ENCODE results near the gene RAB37. TPM values are rescaled to one million over a fixed set of nuclear protein-coding genes. Genes with fewer than 3 reads are reported as not detected.

The RAB37 gene
- polyA plus RNA-seq, 1 experiment: 0.21 TPM

DNA sequence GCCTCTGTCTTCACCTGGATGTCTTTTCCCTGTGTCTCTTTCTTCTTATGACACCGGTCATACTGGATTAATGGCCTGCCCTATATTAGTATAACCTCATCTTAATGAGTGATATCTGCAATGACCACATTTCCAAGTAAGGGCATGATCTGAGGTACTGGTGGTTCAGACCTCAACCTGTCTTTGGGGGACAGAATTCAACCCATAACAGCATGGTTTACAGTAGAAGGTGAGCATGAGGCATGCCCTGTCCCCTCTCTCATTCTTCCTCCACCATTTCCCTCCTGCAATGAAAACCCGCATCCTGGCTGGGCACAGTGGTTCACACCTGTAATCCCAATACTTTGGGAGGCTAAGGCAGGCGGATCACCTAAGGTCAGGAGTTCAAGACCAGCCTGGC, 2.8 kb upstream of the RAB37 start:
- no peak overlapping the region for H3K27ac ChIP-seq (ENCODE audit: low read depth, low read length)
- no peak for DNase-seq (ENCODE audit: low read depth, low spot score)
- H3K9me3 ChIP-seq (ENCODE audit: control insufficient read depth, insufficient read depth, low read length): peaks cover 10% of the 10 kb centered on the region
- TF ChIP-seq, protein P1, sequence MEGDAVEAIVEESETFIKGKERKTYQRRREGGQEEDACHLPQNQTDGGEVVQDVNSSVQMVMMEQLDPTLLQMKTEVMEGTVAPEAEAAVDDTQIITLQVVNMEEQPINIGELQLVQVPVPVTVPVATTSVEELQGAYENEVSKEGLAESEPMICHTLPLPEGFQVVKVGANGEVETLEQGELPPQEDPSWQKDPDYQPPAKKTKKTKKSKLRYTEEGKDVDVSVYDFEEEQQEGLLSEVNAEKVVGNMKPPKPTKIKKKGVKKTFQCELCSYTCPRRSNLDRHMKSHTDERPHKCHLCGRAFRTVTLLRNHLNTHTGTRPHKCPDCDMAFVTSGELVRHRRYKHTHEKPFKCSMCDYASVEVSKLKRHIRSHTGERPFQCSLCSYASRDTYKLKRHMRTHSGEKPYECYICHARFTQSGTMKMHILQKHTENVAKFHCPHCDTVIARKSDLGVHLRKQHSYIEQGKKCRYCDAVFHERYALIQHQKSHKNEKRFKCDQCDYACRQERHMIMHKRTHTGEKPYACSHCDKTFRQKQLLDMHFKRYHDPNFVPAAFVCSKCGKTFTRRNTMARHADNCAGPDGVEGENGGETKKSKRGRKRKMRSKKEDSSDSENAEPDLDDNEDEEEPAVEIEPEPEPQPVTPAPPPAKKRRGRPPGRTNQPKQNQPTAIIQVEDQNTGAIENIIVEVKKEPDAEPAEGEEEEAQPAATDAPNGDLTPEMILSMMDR (IDR thresholded peaks at IDR 0.05; ENCODE audit: low read depth, low read length): no peak
- peaks cover 40% of the 10 kb centered on the region for H3K27me3 ChIP-seq (ENCODE audit: control insufficient read depth, insufficient read depth, low read length)
- no peak overlapping the region for H3K4me3 ChIP-seq (ENCODE audit: low read depth, low read length)
- ChIA-PET CTCF (no interaction called here), POLR2A (no interaction called here)

DNA sequence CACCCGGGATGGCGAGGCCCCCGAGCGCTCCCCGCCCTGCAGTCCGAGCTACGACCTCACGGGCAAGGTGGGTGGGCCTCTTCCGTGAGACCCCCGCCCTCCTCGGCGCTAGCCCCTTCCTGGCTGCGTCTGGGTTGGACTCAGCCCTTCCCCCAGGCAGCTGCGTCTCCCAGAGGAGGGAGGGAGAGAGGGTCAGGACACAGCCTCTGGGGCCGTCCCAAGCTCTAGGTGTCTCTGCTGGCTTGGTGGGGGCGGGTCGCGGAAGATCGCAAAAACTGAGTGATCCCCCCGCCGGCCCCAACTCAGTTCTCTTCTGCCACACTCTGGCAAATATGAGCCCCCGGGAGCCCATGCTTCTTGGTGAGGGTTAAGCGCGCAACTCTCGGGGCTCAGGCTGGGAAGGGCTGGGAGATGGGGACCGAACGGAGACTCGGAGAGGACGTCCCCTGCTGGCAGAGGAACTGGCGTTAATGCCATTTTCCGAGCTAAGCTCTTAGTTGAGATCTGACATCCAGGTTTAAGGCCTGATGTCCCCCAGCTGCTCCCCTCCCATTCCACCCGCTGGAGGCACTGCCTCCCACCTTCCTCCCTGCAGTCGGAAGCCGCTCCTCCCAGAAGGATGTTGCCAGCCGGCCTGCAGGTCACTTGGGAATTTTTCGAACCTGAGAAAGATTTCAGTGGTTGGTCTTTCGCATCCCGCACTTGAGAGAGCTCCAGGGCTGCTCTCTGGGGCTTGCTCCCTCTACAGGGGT, 419 bp downstream of the RAB37 start:
- Histone ChIP-seq H3K27me3 (ENCODE audit: control insufficient read depth, insufficient read depth, low read length) (peaks cover 43% of the 10 kb centered on the region), H3K27ac (ENCODE audit: low read depth, low read length) (no peak overlapping the region), H3K9me3 (ENCODE audit: control insufficient read depth, insufficient read depth, low read length) (no peaks in the 10 kb centered on the region; the same call in 1 of the 2 replicates), H3K4me3 (ENCODE audit: low read depth, low read length) (no peak overlapping the region)
- no peak for DNase-seq (ENCODE audit: low read depth, low spot score)
- ChIA-PET POLR2A (interaction anchor here (0.6 to 0.8 kb wide), 2 partner anchors 12 to 686 kb away, joined by 3 read pairs; no protein-coding TSS in a partner anchor), CTCF (interaction anchor here (0.6 to 4.0 kb wide), 8 partner anchors 8 to 128 kb away, joined by 3 to 28 read pairs (median 4); partner anchors contain the start of gene NAT9)
- TF ChIP-seq, protein P1 (IDR thresholded peaks at IDR 0.05; ENCODE audit: low read depth, low read length): peak; percentile 38; the same call in 1 of the 2 replicates

DNA sequence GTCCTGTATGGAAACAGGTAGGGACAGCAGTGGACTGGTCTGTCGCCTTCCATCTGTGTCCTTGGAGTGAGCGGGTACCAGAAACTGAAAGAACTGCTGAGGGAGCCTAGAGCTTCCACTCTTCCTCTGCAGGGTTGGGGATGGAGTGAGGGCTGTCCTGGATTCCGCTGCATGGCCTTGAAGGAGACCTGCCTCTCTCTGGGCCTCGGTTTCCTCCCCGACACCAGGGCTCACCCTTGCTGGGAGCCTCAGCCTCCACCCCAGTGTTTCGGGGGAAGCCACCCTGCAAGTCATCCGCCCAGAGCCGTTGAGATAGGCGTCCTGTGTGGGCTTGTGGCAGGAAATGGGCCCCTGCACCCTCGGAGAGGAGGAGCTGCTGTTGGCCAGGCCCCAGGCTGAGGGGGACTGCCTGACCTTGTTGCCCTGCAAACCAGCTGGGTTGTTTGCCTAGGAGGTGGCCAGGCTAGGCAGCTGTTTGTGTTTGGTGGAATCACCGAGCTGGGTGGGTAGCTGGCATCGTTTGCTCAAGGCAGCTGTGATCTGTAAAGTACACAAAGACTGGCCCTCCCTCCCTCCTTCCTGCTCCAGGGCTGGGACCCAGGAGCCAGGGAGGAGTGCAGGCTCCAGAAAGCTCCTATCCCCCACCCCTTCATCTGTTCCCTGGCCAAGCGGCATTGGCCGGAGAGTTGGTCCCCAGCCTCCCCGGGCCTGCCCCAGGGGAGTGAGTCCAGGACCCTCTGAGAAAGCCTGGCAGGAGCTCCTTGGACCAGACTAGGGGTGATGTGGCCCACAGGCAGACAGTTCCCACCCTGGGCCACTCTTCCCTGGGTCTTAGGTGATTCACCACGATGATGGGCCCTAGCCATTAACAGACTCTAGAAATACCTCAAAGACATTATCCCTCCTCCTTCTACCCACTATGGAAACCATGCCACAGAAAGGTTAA, 1.3 kb downstream of the RAB37 start:
- DNase-seq (ENCODE audit: low read depth, low spot score): no peak
- POLR2A ChIA-PET: interaction anchor here (0.8 kb wide), 1 partner anchor 11 kb away, joined by 3 read pairs; no protein-coding TSS in a partner anchor
- TF ChIP-seq, protein P1 (IDR thresholded peaks at IDR 0.05; ENCODE audit: low read depth, low read length): no peak
- no peak overlapping the region for H3K4me3 ChIP-seq (ENCODE audit: low read depth, low read length)
- no peaks in the 10 kb centered on the region; the same call in 1 of the 2 replicates for H3K9me3 ChIP-seq (ENCODE audit: control insufficient read depth, insufficient read depth, low read length)
- CTCF ChIA-PET: interaction anchor here (0.5 to 4.0 kb wide), 7 partner anchors 7 to 127 kb away, joined by 3 to 28 read pairs (median 4); no protein-coding TSS in a partner anchor
- H3K27me3 ChIP-seq (ENCODE audit: control insufficient read depth, insufficient read depth, low read length): peaks cover 43% of the 10 kb centered on the region
- no peak overlapping the region for H3K27ac ChIP-seq (ENCODE audit: low read depth, low read length)

DNA sequence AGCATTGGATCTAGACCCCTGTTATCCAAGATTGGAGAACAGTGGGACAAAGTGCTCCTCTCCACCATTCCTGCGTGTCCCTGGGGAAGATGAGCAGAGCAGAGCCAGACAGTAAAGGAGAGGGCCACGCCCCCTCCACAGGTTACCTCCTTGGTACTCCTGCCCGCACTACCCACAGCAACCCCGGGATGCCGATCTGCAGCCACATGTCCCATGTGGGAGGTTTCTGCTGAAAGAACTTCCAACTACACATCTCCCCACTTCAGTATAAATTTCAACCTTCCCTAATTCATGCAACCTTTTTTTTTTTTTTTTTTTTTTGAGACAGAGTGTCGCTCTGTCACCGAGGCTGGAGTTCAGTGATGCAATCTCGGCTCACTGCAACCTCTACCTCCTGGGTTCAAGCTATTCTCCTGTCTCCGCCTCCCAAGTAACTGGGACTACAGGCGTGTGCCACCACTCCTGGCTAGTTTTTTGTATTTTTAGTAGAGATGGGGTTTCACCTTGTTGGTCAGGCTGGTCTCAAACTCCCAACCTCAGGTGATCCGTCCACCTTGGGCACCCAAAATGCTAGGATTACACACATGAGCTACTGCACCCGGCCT, 2.3 kb downstream of the RAB37 start:
- peaks cover 43% of the 10 kb centered on the region for H3K27me3 ChIP-seq (ENCODE audit: control insufficient read depth, insufficient read depth, low read length)

More for the DNA sequence above, 2.3 kb downstream of the RAB37 start:
- no peaks in the 10 kb centered on the region; the same call in 1 of the 2 replicates for H3K9me3 ChIP-seq (ENCODE audit: control insufficient read depth, insufficient read depth, low read length)
- H3K27ac ChIP-seq (ENCODE audit: low read depth, low read length): no peak overlapping the region
- TF ChIP-seq, protein P1 (IDR thresholded peaks at IDR 0.05; ENCODE audit: low read depth, low read length): no peak
- POLR2A ChIA-PET: no interaction called here
- CTCF ChIA-PET: interaction anchor here (1.6 kb wide), 1 partner anchor 126 kb away, joined by 10 read pairs; no protein-coding TSS in a partner anchor
- H3K4me3 ChIP-seq (ENCODE audit: low read depth, low read length): no peak overlapping the region
- DNase-seq (ENCODE audit: low read depth, low spot score): no peak
